Activated B cell treated with CpG ODN at 0.5 μM for 24 hours (primary cell): ENCODE results near the gene TUT7. TPM values are rescaled to one million over a fixed set of nuclear protein-coding genes. Genes with fewer than 3 reads are reported as not detected.
A peak's percentile ranks its signal among the peaks of the same experiment; 100 is the strongest.

Source experiments
- ATAC-seq: fragments of 200-7000 bp; cut with Tn5 transposase; one replicate; pipeline ENCODE4 v1.10.0; 2021; ENCODE audit warnings: low read depth, mild to moderate bottlenecking, moderate library complexity
- CTCF ChIA-PET: fragments of 350-600 bp; sonication (Branson Sonifier 250); formaldehyde crosslinking; loops from one replicate; lab custom pipeline; 2021; ENCODE audit warnings: antibody characterized with exemption; lab: Charles Lee
- POLR2A ChIA-PET: fragments of 350-600 bp; sonication (Branson Sonifier 250); formaldehyde crosslinking; loops from one replicate; lab custom pipeline; 2021; ENCODE audit warnings: antibody characterized with exemption; lab: Charles Lee
- DNase-seq: peaks from one replicate; pipeline ENCODE4 v3.0.0; 2022
- H3K27ac Mint-ChIP-seq: one replicate; pipeline ENCODE4 v1.8.0; 2020; ENCODE audit warnings: mixed read lengths
- H3K27me3 Mint-ChIP-seq: one replicate; pipeline ENCODE4 v1.8.0; 2021; ENCODE audit warnings: mixed read lengths
- H3K36me3 Mint-ChIP-seq: one replicate; pipeline ENCODE4 v1.8.0; 2021; ENCODE audit warnings: low read depth, mixed read lengths
- H3K4me1 Mint-ChIP-seq: one replicate; pipeline ENCODE4 v1.8.0; 2021; ENCODE audit warnings: mixed read lengths
- H3K4me3 Mint-ChIP-seq: one replicate; pipeline ENCODE4 v1.8.0; 2020; ENCODE audit warnings: mild to moderate bottlenecking, mixed read lengths
- H3K9me3 Mint-ChIP-seq: one replicate; pipeline ENCODE4 v1.8.0; 2020; ENCODE audit warnings: mixed read lengths
- CTCF ChIP-seq: fragments of 200-600 bp; IDR thresholded peaks from one replicate; pipeline ENCODE4 v1.8.0; 2022; ENCODE audit warnings: antibody characterized with exemption, mild to moderate bottlenecking
- intact Hi-C: fragments of 100-400 bp; cut with micrococcal nuclease; formaldehyde crosslinking; loops from one replicate; pipeline ENCODE4 v1.15.1; 2024
- total RNA-seq: library from RNA; stranded (reverse); gene quantifications from 2 replicates; pipeline ENCODE4 v1.2.3, GENCODE V29; 2022

TUT7 gene
- total RNA-seq, 1 donor from 2014 or later = 50.4 TPM

DNA sequence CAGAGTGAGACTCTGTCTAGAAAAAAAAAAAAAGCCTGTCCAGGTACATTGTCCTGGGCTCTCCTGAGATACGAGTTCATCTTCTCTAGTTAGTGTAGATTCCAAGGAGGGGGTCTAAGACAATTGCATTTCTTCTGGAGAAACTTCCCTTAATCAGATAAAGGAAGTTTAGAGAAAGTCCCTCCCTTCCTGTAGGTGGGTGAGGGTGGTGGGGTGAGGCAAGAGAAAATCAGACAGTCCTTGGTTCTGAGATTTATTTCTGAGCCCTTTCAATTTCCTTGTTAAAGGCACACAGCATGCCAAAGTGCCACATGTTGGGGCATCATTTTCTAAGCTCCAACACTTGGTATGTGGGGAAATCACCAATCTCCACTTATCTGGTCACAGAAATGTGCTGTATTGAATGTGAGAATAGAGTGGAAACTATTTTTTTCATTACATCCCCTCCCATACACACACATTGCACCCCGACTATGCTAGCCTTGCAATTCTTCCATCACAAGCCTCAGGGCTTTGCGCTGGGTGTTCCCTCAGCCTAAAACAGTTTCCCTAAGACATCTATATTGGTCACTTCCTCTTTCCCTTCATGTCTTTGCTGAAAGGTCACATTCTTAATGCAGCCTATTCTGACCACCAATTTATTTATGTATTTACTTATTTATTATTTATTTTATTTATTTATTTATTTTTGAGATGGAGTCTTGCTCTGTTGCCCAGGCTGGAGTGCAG, 5.1 kb upstream of the TUT7 start:
- TF ChIP-seq CTCF = no peak
- POLR2A ChIA-PET = no interaction called here
- Mint-ChIP-seq H3K9me3 (no peaks in the 10 kb centered on the region), H3K27me3 (no peaks in the 10 kb centered on the region), H3K4me1 (peaks cover 15% of the 10 kb centered on the region), H3K36me3 (no peaks in the 10 kb centered on the region), H3K4me3 (no peak overlapping the region), H3K27ac (no peak overlapping the region)
- no peak for ATAC-seq
- intact Hi-C loops = no loop called here
- no peak for DNase-seq
- CTCF ChIA-PET = no interaction called here

- TF ChIP-seq CTCF = no peak
- Mint-ChIP-seq H3K4me3 (no peak overlapping the region), H3K27me3 (no peaks in the 10 kb centered on the region), H3K4me1 (peaks cover 32% of the 10 kb centered on the region), H3K9me3 (no peaks in the 10 kb centered on the region), H3K36me3 (peaks cover 15% of the 10 kb centered on the region), H3K27ac (no peak overlapping the region)
- CTCF ChIA-PET = no interaction called here
- ATAC-seq (no peak), DNase-seq (no peak)
- POLR2A ChIA-PET = no interaction called here
- intact Hi-C loops = no loop called here
These were observed 3.0 kb upstream of the TUT7 start for GRCh38 chr9:86356871-86357866.

- no peaks in the 10 kb centered on the region for H3K27me3 Mint-ChIP-seq
- intact Hi-C loops = loop anchor here (2.0 kb wide), 3 partner anchors 15 to 591 kb away; partner anchors contain the start of gene GAS1
- POLR2A ChIA-PET = no interaction called here
These were observed 1.6 kb upstream of the TUT7 start for GRCh38 chr9:86355814-86356213.

DNA sequence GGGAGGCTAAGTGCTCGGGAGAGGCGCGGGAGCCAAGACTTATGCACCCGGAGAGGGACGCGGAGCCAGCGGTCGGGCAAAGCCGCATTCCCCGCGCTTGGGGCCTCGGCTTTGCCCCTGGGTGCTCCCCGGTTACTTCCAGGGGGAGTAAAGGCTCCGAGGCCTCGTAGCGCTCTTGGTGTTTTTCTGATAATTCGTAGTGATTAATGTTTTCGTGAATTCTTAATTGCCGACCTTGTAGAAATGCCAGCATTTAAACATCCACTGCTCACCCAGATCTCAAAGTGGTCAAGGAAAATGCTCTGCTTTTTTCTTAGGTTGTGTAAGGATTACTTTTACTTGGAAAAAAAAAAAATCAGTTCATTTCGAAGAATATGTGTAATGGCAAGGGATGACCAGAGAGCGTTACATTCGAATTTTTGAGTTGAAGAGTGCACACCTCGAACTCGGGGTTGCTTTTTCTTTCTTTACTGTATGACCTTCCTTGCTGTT, 654 bp upstream of the TUT7 start:
- intact Hi-C loops = loop anchor here (1.0 to 2.0 kb wide), 6 partner anchors 14 to 613 kb away; partner anchors contain the start of genes GAS1 and ISCA1
- Mint-ChIP-seq H3K36me3 (peaks cover 24% of the 10 kb centered on the region), H3K4me3 (peak overlapping the region; percentile 93), H3K4me1 (peaks cover 48% of the 10 kb centered on the region), H3K27ac (peak overlapping the region; percentile 80), H3K27me3 (no peaks in the 10 kb centered on the region), H3K9me3 (no peaks in the 10 kb centered on the region)
- ATAC-seq (no peak), DNase-seq (no peak)
- TF ChIP-seq CTCF = no peak
- ChIA-PET POLR2A (no interaction called here), CTCF (no interaction called here)

More at GRCh38 chr9:86355814-86356213, 1.6 kb upstream of the TUT7 start:
- DNase-seq (no peak), ATAC-seq (no peak)
- H3K4me1 Mint-ChIP-seq = peaks cover 39% of the 10 kb centered on the region
- no peak for TF ChIP-seq CTCF
- H3K9me3 Mint-ChIP-seq = no peaks in the 10 kb centered on the region
- H3K27ac Mint-ChIP-seq = no peak overlapping the region
- H3K36me3 Mint-ChIP-seq = peaks cover 21% of the 10 kb centered on the region
- H3K4me3 Mint-ChIP-seq = no peak overlapping the region
- CTCF ChIA-PET = no interaction called here
